ENCODE data around the gene PDZD2.

DNA sequence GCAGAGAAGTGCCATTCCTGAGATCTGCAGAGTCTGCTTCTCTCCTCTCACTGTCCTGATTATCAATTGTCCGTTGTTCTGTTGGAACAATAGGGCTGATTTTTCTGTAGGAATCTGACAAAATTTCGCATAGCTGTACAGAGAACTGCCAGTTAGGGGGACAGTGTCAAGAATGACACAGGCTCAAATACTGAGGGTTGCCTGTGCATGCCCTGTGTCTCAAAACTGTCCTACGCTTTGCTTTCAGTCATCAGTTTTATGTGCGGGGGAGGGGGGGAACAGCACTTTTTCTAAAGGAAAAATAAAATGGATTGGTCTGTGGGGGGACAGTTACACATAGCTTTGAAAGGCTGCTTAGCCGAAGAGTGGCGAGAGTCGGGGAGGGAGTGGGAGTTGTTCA, 248.6 kb downstream of the PDZD2 start:
- TF ChIP-seq, protein P1, sequence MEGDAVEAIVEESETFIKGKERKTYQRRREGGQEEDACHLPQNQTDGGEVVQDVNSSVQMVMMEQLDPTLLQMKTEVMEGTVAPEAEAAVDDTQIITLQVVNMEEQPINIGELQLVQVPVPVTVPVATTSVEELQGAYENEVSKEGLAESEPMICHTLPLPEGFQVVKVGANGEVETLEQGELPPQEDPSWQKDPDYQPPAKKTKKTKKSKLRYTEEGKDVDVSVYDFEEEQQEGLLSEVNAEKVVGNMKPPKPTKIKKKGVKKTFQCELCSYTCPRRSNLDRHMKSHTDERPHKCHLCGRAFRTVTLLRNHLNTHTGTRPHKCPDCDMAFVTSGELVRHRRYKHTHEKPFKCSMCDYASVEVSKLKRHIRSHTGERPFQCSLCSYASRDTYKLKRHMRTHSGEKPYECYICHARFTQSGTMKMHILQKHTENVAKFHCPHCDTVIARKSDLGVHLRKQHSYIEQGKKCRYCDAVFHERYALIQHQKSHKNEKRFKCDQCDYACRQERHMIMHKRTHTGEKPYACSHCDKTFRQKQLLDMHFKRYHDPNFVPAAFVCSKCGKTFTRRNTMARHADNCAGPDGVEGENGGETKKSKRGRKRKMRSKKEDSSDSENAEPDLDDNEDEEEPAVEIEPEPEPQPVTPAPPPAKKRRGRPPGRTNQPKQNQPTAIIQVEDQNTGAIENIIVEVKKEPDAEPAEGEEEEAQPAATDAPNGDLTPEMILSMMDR (IDR thresholded peaks at IDR 0.05) = no peak
- TF ChIP-seq EP300 (IDR thresholded peaks at IDR 0.05) (no peak), POLR2A (IDR thresholded peaks at IDR 0.05) (no peak)
